Hematopoietic multipotent progenitor cell (in vitro differentiated cells): ENCODE results near the gene NSMCE1. TPM values are rescaled to one million over a fixed set of nuclear protein-coding genes. Genes with fewer than 3 reads are reported as not detected.
"Not testable (repeated sequence)": the region's sequence is repeated elsewhere in the genome, so short reads cannot be mapped to it uniquely, and the experiment has no call there.

Experiments used
- DNase-seq, 3 donors: peaks; one replicate each; pipeline ENCODE4 v3.0.0-alpha.2; 2011 to 2015; ENCODE audit warnings: low read depth in 2 of 3, low spot score in 2 of 3
- total RNA-seq: library from RNA; depleted of rRNA; stranded (reverse); fragments of >200 nt; gene quantifications from one replicate; pipeline ENCODE4 v1.2.3, GENCODE V29; 2012

NSMCE1 gene
- total RNA-seq, 1 donor = 78.4 TPM

GRCh38 chr16:27220527-27220926 is 48.0 kb downstream of the NSMCE1 start:
- no peak for DNase-seq

DNA sequence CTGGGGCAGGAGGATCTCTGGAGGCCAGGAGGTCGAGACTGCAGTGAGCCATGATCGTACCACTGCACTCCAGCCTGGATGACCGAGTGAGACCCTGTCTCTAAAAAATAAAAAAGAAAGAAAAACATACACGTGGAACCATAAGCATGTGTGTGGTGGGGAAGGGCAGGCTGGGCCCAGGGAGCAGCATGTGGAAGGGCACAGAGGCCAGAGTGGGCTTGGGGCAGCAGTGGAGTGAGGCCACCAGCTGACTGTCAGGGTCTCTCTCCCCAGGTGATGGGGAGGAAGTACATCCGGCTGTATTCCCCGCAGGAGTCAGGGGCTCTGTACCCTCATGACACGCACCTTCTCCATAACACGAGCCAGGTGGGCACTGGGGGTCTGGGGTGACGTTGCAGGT is 48.5 kb downstream of the NSMCE1 start:
- DNase-seq = no peak

- DNase-seq = no peak
Measured at GRCh38 chr16:27219161-27219560, 49.4 kb downstream of the NSMCE1 start.

- DNase-seq = no peak
Measured at GRCh38 chr16:27218756-27219155, 49.8 kb downstream of the NSMCE1 start.

DNA sequence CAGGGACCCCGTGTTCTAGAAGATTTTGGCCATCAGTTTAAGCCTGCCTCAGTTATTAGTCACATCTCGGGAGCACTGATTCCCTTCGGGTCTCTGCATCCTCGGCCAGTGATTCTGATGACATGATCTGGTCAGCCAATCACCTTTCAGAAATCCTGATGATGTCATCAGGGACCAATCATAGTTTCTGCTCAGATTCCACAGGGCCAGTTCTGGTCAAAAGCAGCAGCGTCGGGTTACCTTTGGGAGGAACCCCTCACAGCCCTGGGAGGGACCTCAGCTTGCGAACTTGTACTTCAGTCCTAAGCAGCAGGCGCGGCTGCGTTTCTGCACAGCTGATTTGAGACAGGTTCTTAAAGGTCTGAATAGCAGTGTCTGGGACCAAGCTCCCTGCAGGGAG is 51.3 kb downstream of the NSMCE1 start:
- no peak for DNase-seq

- no peak for DNase-seq
Measured at GRCh38 chr16:27216297-27216885, 52.2 kb downstream of the NSMCE1 start.

DNA sequence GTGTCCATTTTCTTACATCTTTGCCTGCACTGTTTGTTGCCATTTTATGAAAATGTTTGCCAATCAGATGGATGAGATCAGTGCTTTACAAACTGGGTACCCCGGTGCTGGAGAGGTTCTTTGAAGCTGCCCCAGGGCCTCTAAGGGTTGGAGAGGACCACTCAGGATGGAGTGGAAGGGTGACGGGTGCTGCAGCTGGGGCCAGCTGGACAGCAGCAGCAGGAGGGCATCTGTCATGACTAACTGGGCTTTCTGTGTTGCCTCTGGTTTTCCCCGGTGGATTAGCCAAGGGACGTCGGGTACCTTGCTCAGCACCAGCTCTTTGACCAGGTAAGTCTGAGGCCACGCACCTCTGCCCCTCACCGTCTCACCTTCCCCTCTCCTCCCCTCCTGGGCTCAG is 52.9 kb downstream of the NSMCE1 start:
- DNase-seq = no peak

DNA sequence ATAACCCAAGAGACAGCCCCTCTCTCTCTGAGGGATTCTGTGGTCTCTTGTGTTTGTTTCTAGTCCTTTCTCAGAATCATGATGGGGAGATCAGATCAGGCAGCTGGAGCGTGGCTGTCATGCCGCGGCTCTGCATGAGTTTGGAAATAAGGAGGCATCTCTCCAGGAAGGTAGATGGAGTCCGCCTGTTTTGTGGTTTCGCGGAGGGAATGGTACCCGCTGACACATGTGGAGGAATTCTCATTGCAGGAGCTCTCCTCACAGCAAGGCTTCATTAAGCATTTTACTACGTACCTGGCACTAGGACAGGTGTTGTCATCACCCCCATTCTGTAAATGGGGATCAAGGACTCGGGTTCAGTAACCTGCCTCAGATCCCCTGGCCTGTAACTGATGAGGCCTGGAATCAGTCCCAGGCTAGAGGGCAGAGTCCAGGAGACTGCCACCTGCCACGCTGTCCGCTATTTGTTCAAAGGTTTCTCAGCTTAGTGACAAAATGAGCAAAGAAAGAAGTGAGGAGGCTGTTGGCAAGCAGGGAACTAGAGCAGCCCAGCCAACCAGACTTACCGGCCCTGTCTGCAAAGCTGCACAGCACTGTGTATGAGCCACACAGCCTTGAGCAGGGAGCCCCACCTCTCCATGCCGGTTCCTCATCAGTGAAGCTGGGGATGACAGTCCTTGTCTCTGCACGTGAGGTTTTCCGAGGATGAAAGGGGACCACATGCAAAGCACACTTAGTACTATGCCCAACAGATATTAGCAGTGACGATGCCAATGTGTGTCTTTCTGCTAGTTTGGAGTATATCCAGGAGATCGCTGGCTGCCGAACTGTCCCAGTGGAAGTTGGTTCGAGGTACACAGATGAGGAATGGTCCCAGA is 54.2 kb downstream of the NSMCE1 start:
- DNase-seq = no peak

DNA sequence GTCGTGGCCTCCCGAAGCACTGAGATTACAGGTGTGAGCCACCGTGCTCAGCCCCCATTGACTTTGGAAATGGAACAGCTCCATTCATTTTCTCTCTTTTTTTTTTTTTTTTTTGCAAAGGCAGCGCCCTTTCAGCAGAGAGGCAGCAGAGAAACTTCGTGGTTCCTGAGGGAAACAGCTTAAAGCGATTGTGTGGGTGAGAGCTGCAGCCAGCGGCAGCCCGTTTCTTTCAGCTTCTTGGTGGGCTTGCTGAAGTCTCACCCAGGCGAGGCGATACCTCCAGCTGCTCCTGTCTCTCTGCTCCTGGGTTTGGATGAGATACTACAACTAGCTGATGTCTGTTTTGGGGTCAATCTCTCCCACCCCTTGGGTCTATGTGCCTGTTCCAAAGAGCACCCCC is 57.5 kb downstream of the NSMCE1 start:
- no peak for DNase-seq

DNA sequence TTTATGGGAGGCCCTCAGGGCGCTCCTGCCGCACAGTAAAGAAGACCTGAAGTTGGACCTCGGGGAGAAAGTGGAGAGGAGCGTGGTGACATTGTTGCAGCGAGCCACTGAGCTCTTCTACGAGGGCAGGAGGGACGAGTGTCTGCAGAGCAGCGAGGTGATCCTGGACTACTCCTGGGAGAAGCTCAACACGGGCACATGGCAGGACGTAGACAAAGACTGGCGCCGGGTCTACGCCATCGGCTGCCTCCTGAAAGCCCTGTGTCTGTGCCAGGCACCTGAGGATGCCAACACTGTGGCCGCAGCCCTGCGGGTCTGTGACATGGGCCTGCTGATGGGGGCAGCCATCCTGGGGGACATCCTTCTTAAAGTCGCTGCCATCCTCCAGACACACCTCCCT is 58.4 kb downstream of the NSMCE1 start:
- DNase-seq = no peak

GRCh38 chr16:27209591-27209990 is 59.0 kb downstream of the NSMCE1 start:
- DNase-seq = no peak

DNA sequence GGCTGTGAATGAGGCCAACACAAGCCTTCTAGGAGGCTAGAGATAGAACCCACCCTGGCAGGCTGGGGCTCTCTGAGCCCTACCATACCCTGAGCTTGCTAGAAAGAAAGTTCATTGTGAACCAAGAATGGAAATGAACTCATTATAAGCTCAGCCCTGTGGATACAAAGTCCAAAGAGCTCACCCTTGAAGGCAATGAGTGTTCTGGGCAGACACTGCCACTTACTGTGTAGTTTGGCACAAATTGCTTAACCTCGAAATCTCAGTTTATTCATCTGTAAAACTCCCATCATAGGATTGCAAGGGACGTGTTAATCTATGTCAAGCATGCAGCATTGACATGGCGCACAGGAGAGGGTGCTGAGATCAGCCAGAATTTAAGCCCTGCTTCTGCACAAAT is 59.8 kb downstream of the NSMCE1 start:
- no peak for DNase-seq

DNA sequence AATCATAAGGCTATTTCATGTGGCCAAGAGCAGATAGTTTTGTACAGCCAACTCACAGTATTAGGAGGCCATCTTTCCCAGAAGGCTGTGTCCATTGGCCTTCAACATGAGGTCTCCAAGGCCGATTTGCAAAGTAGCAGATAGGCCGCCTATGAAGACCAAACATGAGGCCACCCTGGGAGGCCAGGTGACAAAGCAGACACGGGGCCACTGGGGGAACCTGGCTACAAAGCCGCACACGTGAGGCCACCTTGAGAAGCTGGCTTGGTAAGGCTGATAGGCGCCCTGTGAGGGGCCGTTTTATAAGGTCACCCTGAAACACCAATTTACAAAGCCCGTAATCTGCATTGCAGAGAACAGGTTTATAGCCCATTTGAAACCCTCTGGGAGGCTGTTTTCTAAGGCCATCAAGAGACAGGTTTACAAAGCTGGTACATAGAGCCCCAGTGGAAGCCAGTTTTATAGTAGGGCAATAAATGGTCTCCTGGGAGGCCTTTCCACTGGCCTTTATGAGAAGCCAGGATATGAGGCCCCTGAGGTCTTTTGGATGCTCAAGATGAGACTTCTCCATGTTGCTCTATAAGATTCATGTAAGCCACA is 60.4 kb downstream of the NSMCE1 start:
- no peak for DNase-seq

DNA sequence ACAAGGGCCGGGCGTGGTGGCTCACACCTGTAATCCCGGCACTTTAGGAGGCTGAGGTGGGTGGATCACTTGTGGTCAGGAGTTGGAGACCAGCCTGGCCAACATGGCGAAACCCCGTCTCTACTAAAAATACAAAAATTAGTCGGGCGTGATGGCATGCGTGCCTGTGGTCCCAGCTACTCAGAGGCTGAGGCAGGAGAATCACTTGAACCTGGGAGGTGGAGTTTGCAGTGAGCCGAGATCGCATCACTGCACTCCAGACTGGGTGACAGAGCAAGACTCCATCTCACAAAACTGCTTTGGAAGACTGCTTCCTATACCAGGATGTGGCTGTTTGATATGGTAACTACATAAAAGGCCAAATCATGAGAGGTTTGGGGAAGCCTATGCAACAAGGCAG is 61.5 kb downstream of the NSMCE1 start:
- DNase-seq = not testable (repeated sequence)

DNA sequence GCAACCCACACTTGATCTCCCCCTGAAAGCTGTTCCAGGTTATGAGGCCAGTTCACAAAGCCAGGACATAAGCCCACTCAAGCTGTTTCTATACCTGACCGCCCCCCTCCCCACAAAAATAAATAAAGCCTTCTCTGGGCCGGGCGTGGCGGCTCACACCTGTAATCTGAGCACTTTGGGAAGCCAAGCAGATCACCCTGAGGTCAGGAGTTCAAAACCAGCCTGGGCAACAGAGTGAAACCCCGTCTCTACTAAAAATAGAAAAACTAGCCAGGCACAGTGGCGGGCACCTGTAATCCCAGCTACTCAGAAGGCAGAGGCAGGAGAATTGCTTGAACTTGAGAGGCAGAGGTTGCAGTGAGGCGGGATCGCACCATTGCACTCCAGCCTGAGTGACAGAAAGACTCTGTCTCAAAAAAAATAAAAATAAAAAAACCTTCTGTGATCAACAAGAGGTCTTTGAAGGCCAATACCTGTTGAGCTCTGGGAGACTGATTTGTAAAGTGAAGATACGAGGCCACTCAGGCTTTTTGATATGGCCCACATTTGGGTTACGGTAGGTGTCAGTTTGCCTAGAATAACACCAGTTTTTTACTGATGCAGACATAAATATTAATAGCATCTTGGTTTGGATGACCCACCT is 63.0 kb downstream of the NSMCE1 start:
- no peak for DNase-seq

- DNase-seq = no peak
Measured at GRCh38 chr16:27204312-27204915, 64.2 kb downstream of the NSMCE1 start.

DNA sequence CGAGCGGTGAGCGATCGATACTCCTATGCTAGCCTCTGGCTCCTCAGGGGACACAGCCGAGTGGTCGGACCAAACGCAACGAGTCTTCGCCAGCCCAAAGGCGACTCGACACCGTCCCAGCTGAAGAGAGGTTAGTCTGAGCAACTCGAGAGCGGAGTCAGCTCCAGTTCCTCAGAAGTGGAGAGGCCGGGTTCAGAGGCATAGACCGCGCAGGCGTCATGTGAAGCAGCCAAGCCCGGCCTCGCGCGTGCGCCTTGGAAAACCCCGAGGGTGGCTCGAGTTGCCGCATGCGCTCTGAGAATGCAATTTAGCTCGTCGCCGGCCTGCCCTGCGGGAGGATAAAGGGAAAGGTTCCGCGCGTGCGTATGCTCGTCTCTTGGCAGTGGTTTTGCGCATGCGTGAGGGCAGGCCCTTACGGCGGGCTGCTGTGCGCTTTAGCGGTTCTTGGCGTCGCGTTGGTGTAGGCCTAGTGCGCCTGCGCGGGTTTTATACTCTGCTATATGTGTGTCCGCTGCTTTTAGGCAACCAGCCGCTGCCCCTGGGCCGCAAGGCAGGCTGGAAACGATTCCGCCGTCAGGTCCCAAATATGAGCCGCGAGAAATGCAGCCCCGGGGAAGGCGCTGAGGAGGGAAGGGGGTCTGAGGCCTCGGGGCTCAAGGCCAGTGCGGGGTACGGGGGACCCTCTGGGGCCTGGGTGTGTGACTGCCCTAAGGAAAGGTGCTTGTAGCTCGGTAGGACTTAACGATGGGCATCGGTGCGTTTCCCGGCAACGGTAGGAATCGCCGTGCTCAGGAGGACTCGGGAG is 64.9 kb downstream of the NSMCE1 start, which contains the start of gene KDM8:
TSS of gene KDM8 (plus strand) at position 20 of the 805 bp plus-strand sequence. CDS start 6,598 bp downstream, outside the sequence.
- peak; percentile 99 to 100 (median 99) for DNase-seq

DNA sequence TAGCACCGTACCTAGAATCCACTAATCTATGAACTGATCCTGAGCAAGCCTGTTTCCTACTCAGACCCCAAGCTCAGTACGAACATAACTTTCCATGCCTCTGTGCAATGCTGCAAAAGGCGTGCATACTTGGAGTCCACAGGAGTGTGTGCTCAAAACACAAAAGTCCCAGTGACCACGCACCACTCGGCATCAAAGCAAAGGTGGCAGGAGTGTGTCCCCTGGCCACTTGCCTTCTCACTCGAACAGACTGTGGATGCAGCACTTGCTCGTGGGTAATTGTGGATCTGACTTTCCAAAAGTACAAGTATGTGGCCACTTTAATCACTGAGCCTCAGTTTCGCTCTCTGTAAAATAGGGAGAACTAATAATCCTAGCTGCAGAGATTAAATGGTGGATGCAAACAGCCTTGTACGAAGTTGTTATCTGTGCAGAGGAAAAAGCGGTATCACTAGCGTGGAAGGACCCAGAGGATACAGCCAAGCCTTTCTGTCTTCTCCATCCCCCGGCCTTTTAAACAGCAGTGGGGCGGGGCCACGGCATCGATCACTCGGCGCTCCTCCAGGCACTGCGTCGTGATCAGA is 65.6 kb downstream of the NSMCE1 start:
- no peak for DNase-seq

DNA sequence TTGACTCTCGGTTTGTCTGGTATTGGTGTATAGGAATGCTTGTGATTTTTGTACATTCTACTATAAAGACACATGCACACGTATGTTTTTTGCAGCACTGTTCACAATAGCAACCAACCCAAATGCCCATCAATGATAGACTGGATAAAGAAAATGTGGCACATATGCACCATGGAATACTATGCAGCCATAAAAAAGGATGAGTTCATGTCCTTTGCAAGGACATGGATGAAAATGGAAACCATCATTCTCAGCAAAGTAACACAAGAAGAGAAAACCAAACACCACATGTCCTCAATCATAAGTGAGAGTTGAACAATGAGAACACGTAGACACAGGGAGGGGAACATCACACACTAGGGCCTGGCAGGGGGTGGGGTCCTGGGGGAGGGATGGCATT is 67.7 kb downstream of the NSMCE1 start:
- DNase-seq = not testable (repeated sequence)

- DNase-seq = peak in 2 of 3 donors; percentile 13 to 37
Measured at GRCh38 chr16:27199736-27200135, 68.8 kb downstream of the NSMCE1 start.
